Pancreas (tissue), 10 donors: ENCODE data around the gene FAM110D. TPM values are rescaled to one million over a fixed set of nuclear protein-coding genes. Genes with fewer than 3 reads are reported as not detected.

Experiments used
- ATAC-seq, 4 donors: fragments of 200-7000 bp; cut with Tn5 transposase; one replicate each; pipeline versions ENCODE4 v1.8.0 to v1.9.1; 2020; ENCODE audit warnings: mild to moderate bottlenecking in 4 of 4, moderate library complexity in 4 of 4
- DNase-seq, 6 donors: peaks; one replicate each; pipeline ENCODE4 v3.0.0-alpha.2; 2020
- FAIRE-seq: peaks from 2 replicates; lab custom pipeline; 2012; peaks lifted over from hg19 to GRCh38; lab: Jason Lieb, UNC
- H3K27ac ChIP-seq, 4 donors: fragments of 200-600 bp; sonication (generic); 1 replicate in 3 of 4; 2 replicates in 1 of 4; pipeline versions ENCODE4 v1.5.0 to v1.8.0; 2020
- H3K27me3 ChIP-seq, 4 donors: fragments of 200-600 bp; one replicate each; pipeline ENCODE4 v1.8.0; 2021
- H3K36me3 ChIP-seq, 3 donors: fragments of 200-600 bp; sonication (generic) in 1 of 3; one replicate each; pipeline versions ENCODE4 v1.5.0 to v1.8.0; 2020 to 2021
- H3K4me1 ChIP-seq, 3 donors: fragments of 200-600 bp; one replicate each; pipeline ENCODE4 v1.8.0; 2021
- H3K4me3 ChIP-seq, 4 donors: fragments of 200-600 bp; sonication (generic) in 2 of 4; one replicate each; pipeline versions ENCODE4 v1.5.0 to v1.8.0; 2020 to 2021
- H3K9me3 ChIP-seq, 4 donors: fragments of 200-600 bp; one replicate each; pipeline ENCODE4 v1.8.0; 2021
- WGBS, 2 donors: extraction: QIAGEN DNeasy Blood & Tissue Kit; methylation state at CpG; one replicate each; pipeline ENCODE4 v1.1.7; 2013; 5-methylcytosine and 5-hydroxymethylcytosine counted together
- intact Hi-C, 3 donors: fragments of 100-400 bp; cut with DNase I; formaldehyde crosslinking; loops; one replicate each; pipeline versions ENCODE4 v1.11.1 to v1.14.2; 2022
- polyA plus RNA-seq, 2 donors: library from polyadenylated mRNA; stranded (reverse); fragments of 200-250 nt; gene quantifications; one replicate each; pipeline ENCODE4 v1.2.3, GENCODE V29; 2013
- total RNA-seq, 6 donors: library from RNA; stranded (reverse); fragmentation: NEBNext Ultra II Directional in 4 of 6; extraction: Animal tissue kit (Norgen Biotek cat#: 25700) in 4 of 6; gene quantifications; one replicate each; pipeline versions ENCODE4 v1.2.1 to v1.2.4, GENCODE V29; 2021 to 2023
- TF ChIP-seq, protein P1 (sequence below), 4 donors: fragments of 200-600 bp; sonication (generic) in 3 of 4; IDR thresholded peaks; one replicate each; pipeline versions ENCODE4 v1.5.0 to v1.8.0; 2021; ENCODE audit warnings: antibody characterized with exemption in 4 of 4
- donor health status: healthy with polysubstance abuse.
- donor health status: DM: no; HTN: no; CAD: no; lungs with moderate emphysema.
- donor health status: DM: no; HTN: no; CAD: no.
- donor health status: control.
- donor health status: control.
- donor health status: Bipolar disorder and iron deficiency.
- donor health status: DM: yes; HTN: yes; CAD: no.
- donor health status: DM: no; HTN: no; CAD: no.
- donor health status: DM: no; HTN: no; CAD: no.
- donor health status: DM: yes; HTN: yes; CAD: no.

FAM110D gene
- total and polyA plus RNA-seq, 8 donors = 0.79 to 3.5 (median 1.1) TPM

DNA sequence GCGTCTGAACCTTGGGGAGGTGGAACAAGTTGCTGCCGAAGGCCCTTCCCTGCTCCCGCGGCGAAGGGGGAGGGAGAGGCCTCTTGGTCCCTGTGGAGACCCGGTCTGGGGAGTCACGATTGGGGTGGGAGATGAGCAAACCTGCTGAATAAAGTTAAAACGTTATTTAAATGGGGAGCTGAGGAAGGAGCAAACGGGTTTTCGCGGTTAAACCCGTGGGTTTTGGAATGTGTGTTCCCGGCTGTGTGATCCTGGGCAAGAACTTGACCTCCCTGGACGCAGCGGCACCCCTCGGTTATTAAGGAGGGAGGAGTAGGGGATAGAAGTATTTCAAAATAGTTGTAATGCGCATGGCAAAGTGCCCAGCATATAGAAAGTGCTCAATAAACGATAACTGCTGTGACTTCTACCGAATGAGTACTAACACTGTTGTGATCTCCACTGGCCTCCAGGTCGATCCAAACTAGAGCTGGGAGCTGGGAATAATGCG is 3.4 kb downstream of the FAM110D start:
- DNase-seq (peak in 1 of 6 donors; percentile 57), FAIRE-seq (no peak), ATAC-seq (peak in 1 of 4 donors; percentile 7)
- TF ChIP-seq, protein P1, sequence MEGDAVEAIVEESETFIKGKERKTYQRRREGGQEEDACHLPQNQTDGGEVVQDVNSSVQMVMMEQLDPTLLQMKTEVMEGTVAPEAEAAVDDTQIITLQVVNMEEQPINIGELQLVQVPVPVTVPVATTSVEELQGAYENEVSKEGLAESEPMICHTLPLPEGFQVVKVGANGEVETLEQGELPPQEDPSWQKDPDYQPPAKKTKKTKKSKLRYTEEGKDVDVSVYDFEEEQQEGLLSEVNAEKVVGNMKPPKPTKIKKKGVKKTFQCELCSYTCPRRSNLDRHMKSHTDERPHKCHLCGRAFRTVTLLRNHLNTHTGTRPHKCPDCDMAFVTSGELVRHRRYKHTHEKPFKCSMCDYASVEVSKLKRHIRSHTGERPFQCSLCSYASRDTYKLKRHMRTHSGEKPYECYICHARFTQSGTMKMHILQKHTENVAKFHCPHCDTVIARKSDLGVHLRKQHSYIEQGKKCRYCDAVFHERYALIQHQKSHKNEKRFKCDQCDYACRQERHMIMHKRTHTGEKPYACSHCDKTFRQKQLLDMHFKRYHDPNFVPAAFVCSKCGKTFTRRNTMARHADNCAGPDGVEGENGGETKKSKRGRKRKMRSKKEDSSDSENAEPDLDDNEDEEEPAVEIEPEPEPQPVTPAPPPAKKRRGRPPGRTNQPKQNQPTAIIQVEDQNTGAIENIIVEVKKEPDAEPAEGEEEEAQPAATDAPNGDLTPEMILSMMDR (IDR thresholded peaks at IDR 0.05) = no peak
- Histone ChIP-seq H3K9me3 (no peaks in the 10 kb centered on the region), H3K27me3 (no peaks in the 10 kb centered on the region), H3K27ac (peak overlapping the region in 1 of 4 donors; percentile 27), H3K4me1 (peaks cover 0 to 3% (median 0%) of the 10 kb centered on the region in 3 donors), H3K4me3 (peak overlapping the region; percentile 23 to 64 (median 44)), H3K36me3 (no peaks in the 10 kb centered on the region)
- 31 to 34% methylated on average over 21 of the region's 21 CpGs for WGBS, 2 donors
- intact Hi-C loops = no loop called here

DNA sequence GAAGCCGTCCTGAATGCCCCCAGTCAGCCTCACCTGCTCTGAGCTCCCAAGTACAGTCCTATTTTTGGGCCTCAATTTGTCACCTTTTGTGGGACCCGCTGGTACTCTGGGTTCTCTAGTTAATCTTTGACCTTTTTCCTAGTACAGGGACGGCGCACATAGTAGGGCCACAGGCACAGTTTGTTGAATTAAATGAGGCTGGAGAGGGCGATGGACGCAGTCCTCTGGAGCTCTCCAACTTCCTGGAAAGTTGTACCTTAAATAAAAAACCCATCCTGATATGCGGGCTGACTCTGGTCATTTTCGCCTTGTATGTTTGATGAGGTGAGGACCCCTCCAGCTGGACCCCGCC is 4.8 kb downstream of the FAM110D start:
- 52 to 56% methylated on average over 9 of the region's 9 CpGs for WGBS, 2 donors
- TF ChIP-seq, protein P1 (IDR thresholded peaks at IDR 0.05) = no peak
- FAIRE-seq (no peak), DNase-seq (no peak), ATAC-seq (no peak)
- Histone ChIP-seq H3K9me3 (no peaks in the 10 kb centered on the region), H3K27me3 (no peaks in the 10 kb centered on the region), H3K4me1 (peaks cover 0 to 3% (median 0%) of the 10 kb centered on the region in 3 donors), H3K4me3 (peak overlapping the region in 2 of 4 donors; percentile 36 to 49), H3K27ac (no peak overlapping the region), H3K36me3 (no peaks in the 10 kb centered on the region)
- intact Hi-C loops = no loop called here

DNA sequence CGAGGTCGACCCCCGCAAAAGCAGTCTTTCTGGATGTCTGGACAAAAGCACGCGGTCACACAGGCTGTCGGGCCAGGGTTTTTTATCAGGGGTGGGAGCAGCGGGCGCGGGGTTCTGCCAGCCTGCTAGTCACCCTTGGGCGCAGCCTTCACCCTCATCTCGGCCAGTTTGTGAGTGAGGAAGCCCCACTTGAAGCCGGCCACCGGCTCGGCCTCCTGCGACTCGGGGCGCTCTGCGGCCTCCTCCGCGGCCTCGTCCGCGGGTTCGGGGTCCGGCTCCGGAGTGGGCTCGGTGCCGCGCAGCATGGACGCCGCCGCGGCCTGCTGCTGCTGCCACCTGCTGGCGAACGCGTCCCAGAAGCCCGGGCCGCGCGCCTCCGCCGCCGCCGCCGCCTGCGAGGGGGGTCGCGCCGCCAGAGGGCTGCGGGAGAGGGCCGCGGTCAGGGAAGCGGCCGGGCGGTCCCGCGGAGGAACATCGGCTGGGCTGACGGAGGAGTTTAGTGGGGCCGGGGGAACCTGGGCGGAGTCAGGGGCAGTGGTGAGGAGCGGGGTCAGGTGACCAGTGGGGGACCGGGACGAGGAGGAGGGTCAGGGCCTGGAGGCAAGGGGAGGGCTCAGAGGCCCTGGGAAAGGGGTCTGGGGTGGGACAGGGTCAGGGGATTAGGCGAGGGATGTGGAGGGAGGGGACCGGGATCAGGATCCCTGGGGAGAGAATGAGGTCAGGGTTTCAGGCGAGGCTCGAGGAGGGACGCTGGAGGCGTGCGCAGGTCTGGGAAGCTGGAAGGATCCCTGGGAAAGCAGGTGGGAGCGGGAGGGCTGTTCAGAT is 5.4 kb downstream of the FAM110D start:
- ATAC-seq (peak; percentile 54 to 75 (median 58)), FAIRE-seq (no peak), DNase-seq (peak in 4 of 6 donors; percentile 56 to 85 (median 74))
- no peaks in the 10 kb centered on the region for H3K36me3 ChIP-seq
- H3K27me3 ChIP-seq = no peaks in the 10 kb centered on the region
- no peaks in the 10 kb centered on the region for H3K9me3 ChIP-seq
- WGBS, 2 donors = 10 to 11% methylated on average over 69 to 72 of the region's 72 CpGs
- peaks cover 0 to 3% (median under 1%) of the 10 kb centered on the region in 3 donors for H3K4me1 ChIP-seq
- intact Hi-C loops = no loop called here
- TF ChIP-seq, protein P1 (IDR thresholded peaks at IDR 0.05) = peak; percentile 30 to 53 (median 47)
- H3K27ac ChIP-seq = no peak overlapping the region
- H3K4me3 ChIP-seq = peak overlapping the region; percentile 10 to 49 (median 30)

DNA sequence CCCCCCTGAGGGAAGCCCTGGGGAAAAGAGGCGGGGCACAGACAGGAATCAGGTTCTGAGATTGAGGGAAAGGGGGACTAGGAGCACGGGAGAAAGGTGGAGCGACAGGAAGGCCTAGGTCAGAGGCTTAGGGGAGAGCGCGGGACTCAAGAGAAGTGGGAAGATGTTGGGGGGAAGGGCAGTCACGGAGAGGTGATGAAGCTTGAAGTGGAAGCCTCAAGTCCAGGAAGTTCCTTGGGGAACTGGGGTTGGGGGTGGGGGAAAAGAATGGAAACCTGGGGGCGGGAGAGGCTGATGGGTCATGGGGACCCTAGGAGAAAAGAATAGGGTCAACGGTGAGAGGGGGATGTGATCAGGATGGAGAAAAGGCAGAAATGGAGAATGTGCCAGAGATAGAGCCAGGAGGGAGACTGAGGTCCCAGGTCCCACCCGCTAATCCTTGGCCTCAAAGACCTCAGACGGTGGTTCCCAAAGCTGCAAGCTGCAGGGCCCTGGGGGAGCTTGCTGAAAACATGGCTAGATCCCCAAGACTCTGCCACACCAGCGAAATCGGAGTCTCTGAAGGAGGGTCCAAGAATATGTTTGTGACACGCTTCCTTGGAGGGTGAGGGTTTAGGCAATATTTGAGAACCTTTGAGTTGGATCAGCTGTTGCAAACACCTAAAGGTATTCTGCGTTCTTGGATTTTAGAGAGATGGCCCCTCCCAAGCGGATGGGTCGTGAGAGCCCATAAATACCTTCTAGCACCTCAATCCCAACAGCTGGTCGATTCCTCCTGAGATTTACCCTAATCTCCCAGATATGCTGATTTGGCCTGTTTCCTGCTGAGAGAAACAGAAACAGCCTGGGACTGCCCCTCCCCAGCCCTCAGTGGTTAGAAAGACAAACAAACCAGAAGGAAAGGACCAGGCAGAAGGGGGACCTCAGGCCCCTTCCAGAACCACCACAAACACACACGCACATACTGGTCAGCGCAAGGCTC is 6.3 kb downstream of the FAM110D start:
- FAIRE-seq (no peak), DNase-seq (peak in 2 of 6 donors; percentile 11 to 16), ATAC-seq (no peak)
- H3K9me3 ChIP-seq = no peaks in the 10 kb centered on the region
- TF ChIP-seq, protein P1 (IDR thresholded peaks at IDR 0.05) = no peak
- WGBS, 2 donors = 72 to 74% methylated on average over 19 of the region's 19 CpGs
- no peak overlapping the region for H3K27ac ChIP-seq
- no peak overlapping the region for H3K4me3 ChIP-seq
- intact Hi-C loops = no loop called here
- H3K27me3 ChIP-seq = no peaks in the 10 kb centered on the region
- no peaks in the 10 kb centered on the region for H3K36me3 ChIP-seq
- H3K4me1 ChIP-seq = peaks cover 0 to 3% (median 3%) of the 10 kb centered on the region in 3 donors
